Esophagus muscularis mucosa (tissue), 4 donors: ENCODE measurements around the gene LILRB3. TPM values are rescaled to one million over a fixed set of nuclear protein-coding genes. Genes with fewer than 3 reads are reported as not detected.
"Not testable (repeated sequence)": the region's sequence is repeated elsewhere in the genome, so short reads cannot be mapped to it uniquely, and the experiment has no call there.

Experiments used
- DNase-seq: peaks from one replicate; pipeline ENCODE4 v3.0.0-alpha.2; 2017; ENCODE audit errors: extremely low spot score
- H3K27ac ChIP-seq, 4 donors: fragments of 200-600 bp; sonication (generic); replicated peaks in 1 of 4; 1 replicate in 3 of 4; 2 replicates in 1 of 4; pipeline ENCODE4 v1.5.1; 2016 to 2019; ENCODE audit warnings: mild to moderate bottlenecking in 1 of 4
- H3K27me3 ChIP-seq, 4 donors: fragments of 200-600 bp; sonication (generic); one replicate each; pipeline versions ENCODE4 v1.5.1 to v1.6.0; 2016 to 2019
- H3K36me3 ChIP-seq, 4 donors: fragments of 200-600 bp; sonication (generic); one replicate each; pipeline ENCODE4 v1.5.1; 2016 to 2019
- H3K4me1 ChIP-seq, 4 donors: fragments of 200-600 bp; sonication (generic); one replicate each; pipeline ENCODE4 v1.5.1; 2016 to 2019
- H3K4me3 ChIP-seq, 4 donors: fragments of 200-600 bp; sonication (generic); 1 replicate in 2 of 4; 2 replicates in 2 of 4; pipeline ENCODE4 v1.5.1; 2016 to 2019; ENCODE audit warnings: mild to moderate bottlenecking in 4 of 4, moderate library complexity in 1 of 4
- H3K9me3 ChIP-seq, 4 donors: fragments of 200-600 bp; sonication (generic); 1 replicate in 3 of 4; 2 replicates in 1 of 4; pipeline ENCODE4 v1.5.1; 2016 to 2019
- CTCF ChIP-seq, 3 experiments: fragments of 200-600 bp in 2 of 3; fragments of 450-650 bp in 1 of 3; sonication (generic) in 2 of 3; IDR thresholded peaks; one replicate each; pipeline ENCODE4 v1.5.1; 2017 to 2019; ENCODE audit warnings: antibody characterized with exemption in 3 of 3, mild to moderate bottlenecking in 2 of 3, moderate library complexity in 1 of 3
- EP300 ChIP-seq: sonication (generic); formaldehyde crosslinking; IDR thresholded peaks from one replicate; pipeline ENCODE4 v1.6.1; 2017; ENCODE audit warnings: antibody characterized with exemption
- POLR2A ChIP-seq: fragments of 450-650 bp; IDR thresholded peaks from one replicate; pipeline ENCODE4 v1.6.1; 2017; ENCODE audit warnings: antibody characterized with exemption, moderate library complexity, mild to moderate bottlenecking, low read depth
- POLR2AphosphoS5 ChIP-seq, 2 donors: sonication (generic); formaldehyde crosslinking; IDR thresholded peaks; one replicate each; pipeline ENCODE4 v1.6.1; 2017; ENCODE audit warnings: antibody characterized with exemption in 2 of 2
- WGBS: methylation state at CpG from one replicate; pipeline ENCODE4 v1.1.5; 2018; 5-methylcytosine and 5-hydroxymethylcytosine counted together
- intact Hi-C: fragments of 100-400 bp; cut with DNase I; formaldehyde crosslinking; loops from one replicate; pipeline ENCODE4 v1.15.1; 2023
- total RNA-seq, 4 donors: library from RNA; depleted of rRNA; stranded (reverse); fragments of >200 nt; gene quantifications; one replicate each; pipeline versions ENCODE4 v1.1.0 to v1.2.1, GENCODE V29; 2016

The LILRB3 gene
- total RNA-seq, 4 donors from 2014 or later, result 9.1 to 36.1 (median 11.3) TPM

- 89% methylated on average over 3 of the region's 11 CpGs for WGBS
- TF ChIP-seq CTCF (IDR thresholded peaks at IDR 0.05) (no peak), POLR2A (no peak), EP300 (no peak)
- Histone ChIP-seq H3K4me1 (peaks cover 5 to 11% (median 7%) of the 10 kb centered on the region in 4 donors), H3K27ac (no peak overlapping the region), H3K27me3 (no peaks in the 10 kb centered on the region), H3K9me3 (no peaks in the 10 kb centered on the region), H3K36me3 (peaks cover 0 to 47% (median 30%) of the 10 kb centered on the region in 4 donors), H3K4me3 (no peak overlapping the region)
- DNase-seq, result no peak
- intact Hi-C loops, result no loop called here
Observed at GRCh38 chr19:54183431-54183830, 39.4 kb downstream of the LILRB3 start.

GRCh38 chr19:54181894-54182293 lies 40.9 kb downstream of the LILRB3 start:
- H3K27me3 ChIP-seq, H3K4me1 ChIP-seq, H3K4me3 ChIP-seq, H3K9me3 ChIP-seq, DNase-seq, H3K27ac ChIP-seq, intact Hi-C loops: not testable (repeated sequence)
- peaks cover 0 to 47% (median 32%) of the 10 kb centered on the region in 4 donors for H3K36me3 ChIP-seq
- 85% methylated on average over 3 of the region's 3 CpGs for WGBS

GRCh38 chr19:54180691-54181091 lies 42.1 kb downstream of the LILRB3 start:
- intact Hi-C loops, result no loop called here
- 94% methylated on average over 37 of the region's 37 CpGs for WGBS
- DNase-seq, result no peak
- no peaks in the 10 kb centered on the region for H3K4me1 ChIP-seq
- no peaks in the 10 kb centered on the region for H3K9me3 ChIP-seq
- H3K4me3 ChIP-seq, result no peak overlapping the region
- peaks cover 0 to 42% (median 30%) of the 10 kb centered on the region in 4 donors for H3K36me3 ChIP-seq
- no peak overlapping the region for H3K27ac ChIP-seq
- no peak for TF ChIP-seq EP300
- TF ChIP-seq POLR2AphosphoS5 (IDR thresholded peaks at IDR 0.05), result no peak
- no peak for TF ChIP-seq POLR2A
- no peak for TF ChIP-seq CTCF (IDR thresholded peaks at IDR 0.05)
- no peaks in the 10 kb centered on the region for H3K27me3 ChIP-seq

DNA sequence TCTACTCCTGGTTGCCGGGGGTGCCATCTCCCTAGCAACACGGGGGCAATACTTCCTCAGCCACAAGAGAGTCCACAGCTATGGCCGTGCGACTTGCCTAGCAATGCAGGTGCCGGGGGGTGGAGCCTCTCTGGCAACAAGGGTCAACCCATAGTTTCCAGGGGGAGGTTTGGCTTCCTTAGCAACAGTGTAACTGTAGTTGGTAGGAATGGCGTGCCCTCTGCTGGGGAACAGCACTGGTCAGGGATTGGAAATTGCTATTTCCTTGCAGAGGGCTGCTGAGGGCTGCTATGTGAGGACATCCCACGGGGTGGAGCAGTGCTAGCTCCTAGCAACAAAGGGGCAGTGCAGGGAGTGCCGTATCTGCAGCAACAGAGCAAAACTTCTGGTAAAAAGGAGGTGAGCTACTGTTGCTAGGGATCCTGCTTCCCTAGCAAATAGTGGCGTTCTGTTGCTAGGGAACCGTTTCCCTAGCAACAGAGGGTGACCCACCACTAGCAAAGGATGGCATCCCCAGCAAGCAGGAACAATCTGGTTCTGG lies 42.8 kb downstream of the LILRB3 start:
- Histone ChIP-seq H3K27ac (no peak overlapping the region), H3K36me3 (peaks cover 0 to 41% (median 30%) of the 10 kb centered on the region in 4 donors), H3K9me3 (no peaks in the 10 kb centered on the region), H3K4me1 (no peaks in the 10 kb centered on the region), H3K27me3 (no peaks in the 10 kb centered on the region), H3K4me3 (no peak overlapping the region)
- TF ChIP-seq CTCF (IDR thresholded peaks at IDR 0.05) (no peak), EP300 (no peak), POLR2AphosphoS5 (IDR thresholded peaks at IDR 0.05) (no peak), POLR2A (no peak)
- WGBS, result 41% methylated on average over 2 of the region's 10 CpGs
- DNase-seq, result no peak
- intact Hi-C loops, result no loop called here

DNA sequence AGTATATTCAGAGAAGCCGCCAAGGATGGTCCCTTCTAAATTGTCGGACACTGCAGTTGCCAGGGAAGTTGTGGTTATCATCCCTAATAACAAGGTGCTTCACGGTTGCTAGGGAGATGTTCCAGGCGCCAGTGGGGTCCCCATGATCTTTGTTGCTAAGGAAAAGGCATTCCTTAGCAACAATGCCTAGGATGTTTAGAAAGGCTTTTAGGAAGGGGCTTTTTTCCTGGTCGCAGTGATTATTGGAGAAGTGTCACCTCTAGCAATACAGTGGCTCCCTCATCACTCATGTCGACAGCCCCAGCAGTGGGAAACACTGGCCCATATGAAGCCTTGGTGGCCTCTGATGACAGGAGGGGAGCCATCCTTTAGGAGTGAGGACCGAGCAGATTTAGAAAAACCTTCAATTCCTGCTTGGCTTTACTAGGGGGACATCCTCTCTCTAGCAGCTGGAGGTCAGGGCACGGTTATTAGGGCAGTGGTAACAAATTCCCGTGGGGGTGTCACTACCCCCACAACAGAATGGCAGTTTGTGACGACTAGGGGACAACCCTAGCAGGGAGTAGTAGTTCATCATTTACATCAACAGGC lies 43.5 kb downstream of the LILRB3 start:
- TF ChIP-seq POLR2AphosphoS5 (IDR thresholded peaks at IDR 0.05), result no peak
- no peak for TF ChIP-seq POLR2A
- intact Hi-C loops, result no loop called here

More for the DNA sequence above, 43.5 kb downstream of the LILRB3 start:
- 76% methylated on average over 10 of the region's 10 CpGs for WGBS
- H3K27ac ChIP-seq, result no peak overlapping the region
- H3K36me3 ChIP-seq, result peaks cover 0 to 41% (median 30%) of the 10 kb centered on the region in 4 donors
- DNase-seq, result no peak
- no peaks in the 10 kb centered on the region for H3K9me3 ChIP-seq
- peaks cover 0 to 2% (median 0%) of the 10 kb centered on the region in 4 donors for H3K27me3 ChIP-seq
- no peak overlapping the region for H3K4me3 ChIP-seq
- no peaks in the 10 kb centered on the region for H3K4me1 ChIP-seq
